ENCODE results near the gene NEU4.
"Not testable (repeated sequence)": the region's sequence is repeated elsewhere in the genome, so short reads cannot be mapped to it uniquely, and the experiment has no call there.

Gene NEU4, protein sequence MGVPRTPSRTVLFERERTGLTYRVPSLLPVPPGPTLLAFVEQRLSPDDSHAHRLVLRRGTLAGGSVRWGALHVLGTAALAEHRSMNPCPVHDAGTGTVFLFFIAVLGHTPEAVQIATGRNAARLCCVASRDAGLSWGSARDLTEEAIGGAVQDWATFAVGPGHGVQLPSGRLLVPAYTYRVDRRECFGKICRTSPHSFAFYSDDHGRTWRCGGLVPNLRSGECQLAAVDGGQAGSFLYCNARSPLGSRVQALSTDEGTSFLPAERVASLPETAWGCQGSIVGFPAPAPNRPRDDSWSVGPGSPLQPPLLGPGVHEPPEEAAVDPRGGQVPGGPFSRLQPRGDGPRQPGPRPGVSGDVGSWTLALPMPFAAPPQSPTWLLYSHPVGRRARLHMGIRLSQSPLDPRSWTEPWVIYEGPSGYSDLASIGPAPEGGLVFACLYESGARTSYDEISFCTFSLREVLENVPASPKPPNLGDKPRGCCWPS

DNA sequence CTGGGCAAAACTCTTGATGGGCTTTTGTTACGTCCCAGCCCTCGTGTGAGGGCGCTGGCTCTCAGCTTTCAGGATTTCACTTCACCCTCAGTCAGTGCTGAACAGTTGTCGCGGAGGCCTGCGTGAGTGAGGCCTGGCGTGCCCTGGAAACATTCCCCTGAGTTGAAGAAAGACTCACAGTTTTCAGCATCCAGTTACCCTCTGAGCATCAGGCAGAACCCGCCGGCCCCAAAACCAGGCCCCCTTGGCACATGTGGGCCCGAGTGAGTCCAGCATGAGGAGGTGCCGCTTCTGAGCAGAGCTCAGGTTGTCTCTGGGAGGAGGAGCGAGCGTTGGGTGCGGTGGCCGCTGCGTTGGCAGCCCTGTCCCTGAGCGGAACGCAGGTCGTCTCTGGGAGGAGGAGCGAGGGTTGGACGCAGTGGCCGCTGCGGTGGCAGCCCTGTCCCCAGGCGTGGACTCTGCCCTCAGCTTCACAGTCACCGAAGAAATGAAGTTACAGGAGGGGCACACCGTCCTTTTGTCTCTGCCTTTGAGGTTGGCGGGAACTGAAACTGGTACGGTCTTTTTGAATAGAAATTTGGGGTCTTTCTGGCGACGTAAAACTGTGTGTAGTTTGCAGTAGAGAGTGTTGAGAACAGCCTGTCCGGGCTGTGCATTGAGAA lies at the start of gene NEU4:
TSS of gene NEU4 (plus strand) at position 473 of the 662 bp plus-strand sequence. CDS start 5,292 bp downstream, outside the sequence.
- DNase-seq (ENCODE audit: low read depth), result no peak

DNA sequence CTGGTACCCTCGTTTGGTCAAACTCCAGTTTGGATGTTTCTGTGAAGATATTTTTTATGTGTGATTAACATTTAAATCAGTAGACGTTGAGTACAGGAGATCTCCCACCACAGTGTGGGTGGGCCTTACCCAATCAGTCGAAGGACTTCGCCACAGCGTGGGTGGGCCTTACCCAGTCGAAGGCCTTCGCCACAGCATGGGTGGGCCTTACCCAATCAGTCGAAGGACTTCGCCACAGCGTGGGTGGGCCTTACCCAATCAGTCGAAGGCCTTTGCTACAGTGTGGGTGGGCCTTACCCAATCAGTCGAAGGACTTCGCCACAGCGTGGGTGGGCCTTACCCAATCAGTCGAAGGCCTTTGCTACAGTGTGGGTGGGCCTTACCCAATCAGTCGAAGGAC lies 49.1 kb upstream of the NEU4 start:
- DNase-seq (ENCODE audit: low read depth), result not testable (repeated sequence)

DNA sequence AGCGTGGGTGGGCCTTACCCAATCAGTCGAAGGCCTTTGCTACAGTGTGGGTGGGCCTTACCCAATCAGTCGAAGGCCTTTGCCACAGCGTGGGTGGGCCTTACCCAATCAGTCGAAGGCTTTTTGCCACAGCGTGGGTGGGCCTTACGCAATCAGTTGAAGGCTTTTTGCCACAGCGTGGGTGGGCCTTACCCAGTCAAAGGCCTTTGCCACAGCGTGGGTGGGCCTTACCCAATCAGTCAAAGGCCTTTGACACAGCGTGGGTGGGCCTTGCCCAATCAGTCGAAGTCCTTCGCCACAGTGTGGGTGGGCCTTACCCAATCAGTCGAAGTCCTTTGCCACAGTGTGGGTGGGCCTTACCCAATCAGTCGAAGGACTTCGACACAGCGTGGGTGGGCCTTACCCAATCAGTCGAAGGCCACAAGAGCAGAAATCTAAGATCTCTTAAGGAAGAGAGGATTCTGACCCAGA lies 48.7 kb upstream of the NEU4 start:
- no peak for DNase-seq (ENCODE audit: low read depth)

DNA sequence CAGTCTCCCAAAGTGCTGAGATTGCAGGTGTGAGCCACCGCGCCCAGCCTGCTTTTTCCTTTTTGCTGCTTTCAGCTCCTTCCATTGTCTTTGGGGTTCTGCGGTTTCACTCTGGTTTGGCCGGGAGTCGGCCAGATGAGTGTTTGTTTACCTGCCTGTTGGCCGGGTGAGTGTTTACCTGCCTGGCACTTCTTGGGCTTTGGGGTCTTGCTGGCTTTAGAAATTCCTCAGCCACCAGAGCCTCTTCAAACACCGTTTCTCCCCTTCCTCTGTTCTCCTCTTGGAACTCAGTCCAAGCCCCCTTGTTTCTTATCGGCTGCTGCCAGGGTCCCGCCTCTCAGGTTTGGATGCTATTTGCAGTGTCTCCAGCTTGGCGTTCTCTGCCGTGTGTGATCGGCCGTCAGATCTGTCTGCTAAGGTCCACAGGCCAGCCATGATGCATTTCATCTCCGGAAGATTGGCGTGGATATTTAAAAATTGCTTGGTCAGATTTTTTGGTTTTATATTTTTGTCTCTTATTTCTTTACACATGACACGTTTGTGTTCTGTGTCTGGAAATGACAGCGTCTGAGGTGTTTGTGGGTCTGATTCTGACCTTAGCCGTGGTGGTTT lies 46.6 kb upstream of the NEU4 start:
- no peak for DNase-seq (ENCODE audit: low read depth)

DNA sequence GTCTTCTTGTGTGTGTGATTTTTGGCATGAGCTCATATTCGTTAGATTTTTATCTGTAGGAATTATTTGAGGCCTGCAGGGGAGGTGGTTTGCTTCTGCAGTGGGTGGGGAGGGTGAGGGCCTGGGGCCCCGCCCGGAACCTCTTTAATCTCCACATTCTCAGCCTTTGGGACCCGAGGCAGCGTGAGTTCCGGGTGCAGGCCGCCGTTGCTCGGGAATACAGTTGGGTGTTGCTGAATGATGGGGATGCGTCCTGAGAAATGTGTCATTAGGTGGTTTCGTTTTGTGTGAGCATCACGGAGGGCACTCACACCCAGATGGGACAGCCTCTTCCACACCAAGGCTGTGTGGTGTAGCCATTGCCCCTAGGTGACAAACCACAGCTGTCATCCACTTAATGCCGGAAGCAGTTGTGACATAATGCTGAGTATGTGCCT lies 46.0 kb upstream of the NEU4 start:
- DNase-seq (ENCODE audit: low read depth), result peak; percentile 56

DNA sequence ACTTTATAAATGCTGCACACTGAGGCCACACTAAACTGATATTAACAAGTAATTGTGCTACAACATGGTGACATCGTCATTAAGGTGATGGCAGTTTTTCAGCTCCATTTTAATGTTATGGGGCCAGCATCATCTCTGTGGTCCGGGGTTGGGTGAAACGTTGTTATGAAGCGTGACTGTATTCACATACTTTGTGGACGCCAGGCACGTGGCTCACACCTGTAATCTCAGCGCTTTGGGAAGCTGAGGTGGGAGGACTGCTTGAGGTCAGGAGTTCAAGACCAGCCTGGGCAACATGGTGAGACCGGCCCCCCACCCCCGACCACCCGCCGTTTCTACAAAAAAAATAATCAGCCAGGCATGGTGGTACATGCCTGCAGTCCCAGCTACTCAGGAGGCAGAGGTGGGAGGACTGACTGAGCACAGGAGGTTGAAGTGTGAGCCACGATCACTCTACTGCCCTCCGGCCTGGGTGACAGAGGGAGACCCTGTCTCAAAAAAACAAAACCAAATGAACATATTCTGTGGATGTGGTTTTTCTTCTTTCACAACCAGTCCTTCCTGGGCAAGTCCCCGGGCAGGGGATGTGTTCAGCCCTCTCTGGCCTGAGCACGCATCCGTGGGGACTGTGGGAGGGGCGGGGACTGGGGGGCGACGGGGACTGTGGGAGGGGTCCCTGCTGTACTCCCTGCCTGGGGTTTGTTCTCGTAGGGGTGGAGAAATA lies 45.3 kb upstream of the NEU4 start:
- no peak for DNase-seq (ENCODE audit: low read depth)

DNA sequence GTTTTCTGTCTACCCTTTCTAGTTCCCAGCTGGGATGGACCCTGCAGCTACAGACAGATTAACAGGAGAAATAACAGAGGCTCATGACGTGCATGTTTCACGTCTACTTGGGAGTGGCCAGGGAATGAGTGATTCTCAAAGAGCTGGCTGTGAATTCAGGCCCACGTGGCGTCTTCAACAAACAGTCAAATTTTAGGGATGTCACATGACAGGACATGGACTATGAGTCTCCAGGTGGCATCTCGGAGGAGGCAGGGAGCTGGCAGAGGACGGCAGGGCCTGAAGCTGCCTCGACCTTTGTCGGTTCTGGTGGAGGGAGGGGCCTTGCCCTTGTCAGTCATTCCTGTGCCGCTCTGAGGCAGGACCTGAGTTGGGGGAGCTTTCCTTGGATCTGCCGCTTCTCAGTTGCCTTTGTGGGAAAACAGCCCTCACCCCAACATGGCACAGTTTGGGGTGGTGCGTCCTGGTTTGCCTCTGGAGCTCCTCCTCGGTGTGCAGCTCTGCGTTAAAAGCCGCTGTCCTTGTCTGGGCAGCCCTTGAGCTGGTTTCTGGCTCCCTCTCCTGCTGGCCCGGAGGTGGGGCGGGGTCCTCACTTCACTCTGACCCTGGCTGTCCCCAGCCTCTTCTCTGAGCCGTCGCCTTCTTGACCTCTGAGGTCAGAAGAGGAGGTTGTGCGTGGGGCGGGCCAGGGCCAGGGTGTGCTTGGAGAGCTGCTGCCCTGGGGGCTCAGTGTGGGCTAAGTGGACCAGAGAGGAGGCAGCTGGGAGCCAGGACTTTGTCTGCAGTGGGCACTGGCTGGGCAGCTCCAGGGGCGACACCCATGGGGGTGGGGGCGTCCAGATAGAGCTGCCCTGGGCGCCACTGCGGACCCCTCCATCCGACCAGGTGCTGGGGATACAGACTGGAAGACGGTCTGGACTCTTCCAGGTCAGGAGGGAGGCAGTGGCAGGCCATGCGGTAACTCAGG lies 44.4 kb upstream of the NEU4 start:
- no peak for DNase-seq (ENCODE audit: low read depth)

DNA sequence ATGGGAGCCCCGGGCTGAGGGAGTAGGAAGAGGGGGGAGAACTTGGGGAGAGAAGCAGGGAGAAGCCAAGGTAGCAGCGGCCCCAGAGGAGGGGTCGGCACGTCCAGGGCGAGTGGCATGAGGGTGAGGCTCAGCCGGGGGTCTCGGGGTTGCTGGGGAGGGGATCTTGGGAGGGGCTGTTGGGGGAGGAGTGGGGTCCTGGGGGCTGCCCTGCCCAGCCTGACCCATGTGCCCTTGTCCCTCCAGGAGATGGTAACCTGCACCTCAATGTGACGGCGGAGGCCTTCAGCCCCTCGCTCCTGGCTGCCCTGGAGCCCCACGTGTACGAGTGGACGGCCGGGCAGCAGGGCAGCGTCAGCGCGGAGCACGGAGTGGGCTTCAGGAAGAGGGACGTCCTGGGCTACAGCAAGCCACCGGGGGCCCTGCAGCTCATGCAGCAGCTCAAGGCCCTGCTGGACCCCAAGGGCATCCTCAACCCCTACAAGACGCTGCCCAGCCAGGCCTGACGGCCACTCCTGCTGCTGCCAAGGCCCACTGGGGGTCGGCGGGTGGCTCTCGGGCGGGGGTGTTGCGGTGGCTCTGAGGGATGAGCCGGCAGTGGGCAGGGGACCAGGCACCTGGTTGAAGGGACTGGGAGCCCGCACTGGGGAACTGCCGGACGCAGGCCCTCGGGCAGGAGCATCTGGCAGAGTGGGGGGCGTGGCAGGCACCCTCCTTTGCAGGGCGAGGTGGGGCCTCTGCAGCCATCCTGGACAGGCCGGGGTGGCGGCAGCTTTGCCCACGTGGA lies 41.3 kb upstream of the NEU4 start:
- no peak for DNase-seq (ENCODE audit: low read depth)

DNA sequence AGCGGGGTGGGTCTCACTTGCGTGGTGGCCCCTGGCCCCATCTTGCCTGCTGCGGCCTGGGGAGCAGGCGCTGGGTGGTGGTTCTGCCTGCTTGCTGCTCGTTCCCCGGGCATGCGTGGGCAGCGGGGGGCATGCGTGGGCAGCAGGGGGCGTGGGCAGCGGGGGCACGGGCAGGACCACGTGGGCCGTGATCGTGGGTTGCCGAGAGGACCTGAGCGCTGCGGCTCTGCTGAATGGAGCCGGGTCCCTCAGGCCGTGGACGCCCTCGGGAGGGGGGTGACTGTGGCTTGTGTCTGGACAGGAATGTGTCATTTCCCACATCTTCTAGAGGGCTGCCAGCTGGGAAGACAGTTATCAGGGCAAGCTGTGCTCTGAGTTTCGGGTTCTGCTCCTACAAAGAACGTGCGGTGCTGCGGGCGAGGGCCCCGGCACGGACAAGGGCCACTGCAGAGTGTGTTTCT lies 40.7 kb upstream of the NEU4 start:
- DNase-seq (ENCODE audit: low read depth), result no peak

DNA sequence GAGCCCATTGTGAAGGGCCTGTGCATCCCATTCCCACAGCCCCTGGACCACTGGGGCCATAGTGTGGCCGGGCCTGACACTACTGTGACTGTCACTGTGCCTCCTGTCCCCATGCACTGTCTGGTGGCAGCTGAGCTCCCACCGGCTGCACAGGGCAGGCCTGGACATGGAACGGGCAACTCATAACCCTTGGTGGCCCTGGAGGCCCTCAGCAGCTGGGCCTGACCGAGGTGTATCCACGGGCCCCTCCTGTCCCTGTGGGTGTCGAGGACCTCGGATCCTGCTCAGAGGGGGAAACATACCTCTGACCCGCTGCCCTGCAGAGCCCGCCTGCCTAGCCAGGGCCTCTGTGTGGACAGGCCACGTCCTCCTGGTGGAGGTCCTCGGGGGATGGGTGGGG lies 40.1 kb upstream of the NEU4 start:
- DNase-seq (ENCODE audit: low read depth), result no peak

DNA sequence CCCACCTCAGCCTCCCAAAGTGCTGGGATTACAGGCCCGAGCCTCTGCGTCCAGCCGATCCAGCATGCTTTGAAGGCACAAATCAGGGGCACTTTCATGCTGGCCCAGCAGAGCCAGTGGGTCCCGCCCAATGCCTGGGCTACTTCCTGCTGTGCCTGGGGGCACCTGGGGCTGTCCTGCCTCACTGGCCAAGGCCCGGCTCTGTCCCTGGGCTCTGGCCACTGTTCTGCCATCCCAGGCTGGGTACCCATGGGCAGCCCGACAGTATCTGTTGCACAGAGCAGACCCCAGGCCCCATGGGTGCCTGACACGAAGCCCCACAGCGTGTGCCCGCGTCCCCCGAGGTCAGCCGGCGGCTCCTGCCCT lies 39.2 kb upstream of the NEU4 start:
- no peak for DNase-seq (ENCODE audit: low read depth)

DNA sequence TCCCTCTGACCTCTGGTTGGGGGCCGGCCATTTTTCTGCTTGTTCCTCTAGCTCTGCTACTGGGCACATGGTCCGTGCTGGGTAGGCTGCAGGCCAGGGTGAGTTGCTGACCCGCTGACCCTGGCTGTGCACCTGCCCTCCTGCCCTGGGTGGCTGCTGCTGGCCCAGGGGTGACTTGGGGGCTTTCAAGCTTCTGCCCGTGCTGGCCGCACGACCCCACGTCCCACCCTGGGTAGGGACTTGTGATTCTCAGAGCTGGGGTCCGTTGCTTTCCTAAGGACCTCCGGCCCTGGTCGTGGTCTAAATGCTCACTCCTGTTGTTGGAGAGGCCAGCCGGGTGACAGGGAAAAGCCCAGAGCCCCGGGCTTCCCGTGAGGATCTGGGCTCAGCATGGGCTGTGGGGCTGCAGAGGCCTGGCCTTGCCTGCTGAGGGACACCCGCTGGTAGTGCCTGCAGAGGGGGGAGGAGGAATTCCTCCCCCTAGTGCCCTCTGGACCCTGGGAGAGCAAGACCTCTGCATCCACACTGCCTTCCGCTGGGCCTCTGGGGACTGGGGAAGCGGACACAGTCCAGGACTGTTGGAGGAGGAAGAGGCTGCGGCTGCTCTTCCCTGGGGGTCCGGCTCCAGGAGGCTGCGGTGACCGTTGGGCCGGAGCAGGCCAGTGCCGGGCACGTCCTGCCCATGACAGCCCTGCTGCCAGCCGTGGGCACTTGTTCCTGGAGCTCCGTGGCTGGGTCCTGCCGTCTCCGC lies 38.6 kb upstream of the NEU4 start:
- no peak for DNase-seq (ENCODE audit: low read depth)

DNA sequence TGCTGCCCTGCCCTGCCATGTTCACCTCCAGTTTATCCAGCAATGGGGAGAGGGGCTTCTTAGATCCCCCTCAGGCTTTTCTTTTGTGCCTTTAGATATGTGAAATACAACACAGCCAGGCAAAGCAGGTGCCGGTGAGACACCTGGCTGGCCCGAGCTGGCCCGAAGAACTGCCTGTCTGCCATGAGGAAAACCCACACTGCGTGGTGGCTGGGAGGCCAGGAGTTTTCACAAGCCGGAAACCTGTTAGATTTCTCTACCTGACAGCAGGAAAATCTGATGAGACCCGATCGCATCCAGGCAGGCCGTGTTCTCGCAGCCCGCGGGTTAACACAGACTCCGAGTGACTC lies 38.1 kb upstream of the NEU4 start:
- DNase-seq (ENCODE audit: low read depth), result no peak

DNA sequence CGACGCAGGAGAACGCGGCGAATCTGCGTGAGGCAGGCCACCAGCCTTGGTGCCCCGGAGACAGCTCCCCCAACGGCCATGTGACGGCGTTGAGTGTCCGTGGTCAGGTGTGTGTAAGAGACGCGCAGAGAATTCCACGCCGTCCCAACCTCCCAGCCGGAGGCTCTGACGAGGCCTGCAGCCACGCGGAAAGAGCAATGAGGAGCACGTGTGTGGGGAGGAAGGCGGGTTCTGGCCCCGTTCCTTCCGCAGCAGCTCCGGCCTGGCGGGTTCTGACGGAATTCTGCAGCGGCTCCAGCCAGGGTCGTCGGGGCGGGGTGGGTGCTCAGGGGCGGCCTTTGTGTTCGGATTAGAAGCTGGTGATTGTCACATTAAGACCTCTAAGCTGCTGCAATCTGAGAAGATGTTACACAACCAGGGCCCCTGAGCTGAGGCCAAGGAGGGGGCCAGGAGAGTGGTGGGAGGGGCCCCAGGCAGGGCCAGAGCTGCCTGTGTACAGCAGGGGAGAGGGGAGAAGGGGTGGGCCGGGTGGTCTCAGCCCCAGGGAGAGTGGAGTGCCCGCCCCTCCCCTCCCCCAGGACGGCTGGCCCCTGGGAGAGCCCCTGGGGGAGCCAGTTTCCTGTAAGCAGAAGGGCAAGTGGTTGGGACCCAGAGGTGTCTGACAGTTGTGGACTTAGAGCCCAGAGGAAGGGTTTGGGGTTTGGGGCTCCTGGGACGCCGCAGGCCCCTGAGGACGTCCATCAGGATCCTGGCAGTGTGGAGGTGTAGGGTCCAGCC lies 37.5 kb upstream of the NEU4 start:
- DNase-seq (ENCODE audit: low read depth), result no peak

DNA sequence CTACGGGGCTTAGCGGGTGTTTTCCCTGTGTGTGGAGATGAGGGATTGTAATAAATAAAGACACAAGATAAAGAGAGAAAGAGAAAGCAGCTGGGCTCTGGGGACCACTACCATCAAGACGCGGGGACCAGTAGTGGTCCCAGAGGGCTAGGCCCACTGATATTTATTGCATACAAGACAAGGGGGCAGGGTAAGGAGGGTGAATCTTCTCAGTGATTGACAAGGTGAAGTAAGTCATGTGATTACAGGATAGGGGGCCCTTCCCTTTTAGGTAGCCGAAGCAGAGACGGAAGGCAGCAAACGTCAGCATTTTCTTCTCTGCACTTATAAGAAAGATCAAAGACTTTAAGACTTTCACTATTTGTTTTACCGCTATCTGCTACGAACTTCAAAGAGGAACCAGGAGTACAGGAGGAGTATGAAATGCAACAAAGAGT lies 36.9 kb upstream of the NEU4 start:
- DNase-seq (ENCODE audit: low read depth), result no peak

DNA sequence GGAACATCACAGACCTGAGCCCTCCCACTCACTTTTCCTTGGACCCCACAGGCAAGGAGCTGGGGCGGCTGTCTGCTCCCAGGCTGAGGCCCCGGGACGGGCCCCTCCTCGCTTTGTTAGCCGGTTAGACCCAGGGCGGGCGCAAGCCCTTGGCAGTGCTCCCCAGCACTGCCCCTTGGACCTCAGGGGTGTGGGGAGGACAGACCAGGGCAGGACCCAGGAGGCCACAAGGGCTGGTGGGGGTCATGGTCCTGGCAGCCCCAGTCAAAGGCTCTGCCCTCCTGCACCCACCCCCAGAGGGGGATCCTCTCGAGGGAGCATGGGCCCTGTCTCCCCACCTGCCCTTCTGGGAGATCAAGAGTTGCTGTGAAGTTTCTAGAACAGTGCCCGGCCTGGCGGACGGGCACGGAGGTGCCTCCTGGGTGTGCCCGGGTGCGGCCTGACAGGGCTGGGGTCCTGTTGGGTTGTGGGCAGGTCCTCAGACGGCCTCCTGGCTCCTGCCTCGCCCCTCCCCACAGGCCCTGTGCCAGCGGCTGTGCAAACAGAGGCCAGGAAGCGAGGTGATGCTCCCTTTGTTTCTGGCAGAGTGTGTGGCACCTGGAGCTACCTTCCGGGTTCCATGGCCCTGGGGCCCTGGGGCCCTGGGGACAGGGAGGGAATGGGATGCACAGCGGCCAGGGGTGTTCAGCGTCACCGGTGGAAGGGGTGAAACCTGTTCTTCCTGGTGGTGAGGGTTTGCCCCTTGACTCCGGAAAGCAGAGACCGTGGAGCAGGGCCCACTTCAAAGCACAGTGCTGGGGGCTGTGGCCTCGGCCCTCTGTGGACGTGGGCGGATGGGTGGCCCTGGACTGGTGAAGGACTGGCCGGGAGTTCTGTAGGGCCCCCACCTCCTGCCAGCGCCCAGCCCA lies 35.2 kb upstream of the NEU4 start:
- DNase-seq (ENCODE audit: low read depth), result no peak

DNA sequence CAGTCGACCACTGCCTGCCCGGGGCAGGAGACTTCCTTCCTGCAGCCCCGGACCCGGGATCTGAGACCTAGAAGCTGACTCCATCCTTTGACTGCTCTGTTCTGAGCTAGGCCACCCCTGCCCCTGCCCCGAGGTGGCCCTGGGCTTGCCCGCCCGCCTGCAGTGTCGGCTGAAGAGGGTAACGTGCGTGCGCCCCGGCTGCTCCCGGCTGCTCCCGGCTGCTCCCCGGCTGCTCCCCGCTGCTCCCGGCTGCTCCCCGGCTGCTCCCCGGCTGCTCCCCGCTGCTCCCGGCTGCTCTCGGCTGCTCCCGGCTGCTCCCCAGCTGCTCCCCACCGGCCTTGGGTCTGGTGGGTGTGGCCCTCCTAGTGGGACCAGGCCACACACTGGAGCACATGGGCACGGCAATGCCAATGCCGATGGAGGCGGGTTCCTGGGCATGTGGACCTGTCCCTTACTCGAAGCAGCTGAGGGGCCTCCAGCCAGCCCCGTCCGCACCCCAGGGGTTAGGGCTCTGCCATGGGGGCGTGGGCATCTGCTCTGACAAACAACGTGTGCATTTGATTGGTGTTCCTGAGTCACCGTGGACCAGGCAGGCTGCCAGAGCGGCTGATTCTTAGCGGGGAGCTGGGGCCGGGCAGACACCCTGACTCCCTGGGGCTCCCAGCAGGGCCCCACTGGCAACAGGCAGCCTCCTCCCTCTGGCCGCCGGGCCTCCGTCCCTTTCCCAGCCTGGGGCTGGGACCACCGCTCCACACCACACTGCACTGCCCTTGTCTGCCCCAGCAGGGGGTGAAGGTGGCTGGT lies 34.4 kb upstream of the NEU4 start:
- DNase-seq (ENCODE audit: low read depth), result no peak
